ENCODE data around the gene SLC29A1. TPM values are rescaled to one million over a fixed set of nuclear protein-coding genes. Genes with fewer than 3 reads are reported as not detected.

The SLC29A1 gene
- total and polyA plus RNA-seq, 9 of the 15 experiments (the other 6 are each of a cell fraction or from before 2014, with no cell fraction given) = 18.9 to 170 (median 57.7) TPM

GRCh38 chr6:44264154-44265006, 41.0 kb downstream of the SLC29A1 start (continued):
- no peak for TF ChIP-seq TSHZ1 (CRISPR knock-in tag; IDR thresholded peaks at IDR 0.05)
- no peak for TF ChIP-seq PURB (CRISPR knock-in tag; IDR thresholded peaks at IDR 0.05; ENCODE audit: low read depth)
- no peak for TF ChIP-seq MCM2 (IDR thresholded peaks at IDR 0.05; ENCODE audit: low read depth)
- TF ChIP-seq HOMEZ (CRISPR knock-in tag; IDR thresholded peaks at IDR 0.05) = no peak
- no peak for TF ChIP-seq CHD2 (IDR thresholded peaks at IDR 0.05; ENCODE audit: low read depth, low read length)
- TF ChIP-seq ZNF668 (CRISPR knock-in tag; IDR thresholded peaks at IDR 0.05) = no peak
- no peak for TF ChIP-seq NFXL1 (CRISPR knock-in tag; IDR thresholded peaks at IDR 0.05)
- TF ChIP-seq ZNF717 (CRISPR knock-in tag; IDR thresholded peaks at IDR 0.05) = no peak
- peak; percentile 70; the same call in 1 of the 2 replicates for TF ChIP-seq ZBTB7A (IDR thresholded peaks at IDR 0.05; ENCODE audit: borderline replicate concordance, control insufficient read depth, low read depth, low read length)
- no peak for TF ChIP-seq E2F6 (IDR thresholded peaks at IDR 0.05; ENCODE audit: borderline replicate concordance in 1 of 2, extremely low read depth in 1 of 2, insufficient read depth in 1 of 2, insufficient read length in 1 of 2, low read depth in 1 of 2, low read length in 1 of 2, poor library complexity in 1 of 2, severe bottlenecking in 1 of 2)
- 0 out of 2 replicates have a peak, but pooled peaks have one; percentile 14 for TF ChIP-seq NR4A1 (CRISPR knock-in tag; IDR thresholded peaks at IDR 0.05)
- no peak for TF ChIP-seq NR4A1 (tag; IDR thresholded peaks at IDR 0.05)
- TF ChIP-seq THRAP3 (IDR thresholded peaks at IDR 0.05; ENCODE audit: borderline replicate concordance) = no peak
- no peak for TF ChIP-seq ZBTB17 (CRISPR knock-in tag; IDR thresholded peaks at IDR 0.05)
- peak; percentile 44; the same call in 1 of the 2 replicates for TF ChIP-seq RAD51 (IDR thresholded peaks at IDR 0.05; ENCODE audit: borderline replicate concordance, low read depth)
- no peak for TF ChIP-seq BRD9 (IDR thresholded peaks at IDR 0.05; ENCODE audit: low read depth, partially characterized antibody)
- TF ChIP-seq SNAPC5 (CRISPR knock-in tag; IDR thresholded peaks at IDR 0.05) = no peak
- no peak for TF ChIP-seq L3MBTL2 (IDR thresholded peaks at IDR 0.05)
- TF ChIP-seq ETS2 (tag; IDR thresholded peaks at IDR 0.05; ENCODE audit: borderline replicate concordance, poor library complexity, severe bottlenecking) = no peak
- TF ChIP-seq NR2C2 (CRISPR knock-in tag; IDR thresholded peaks at IDR 0.05) = no peak
- TF ChIP-seq NR2C2 (tag; IDR thresholded peaks at IDR 0.05) = no peak
- TF ChIP-seq RFX5 (IDR thresholded peaks at IDR 0.05; ENCODE audit: low read depth, low read length) = no peak
